ENCODE measurements around the gene LITAF.

LITAF gene

DNA sequence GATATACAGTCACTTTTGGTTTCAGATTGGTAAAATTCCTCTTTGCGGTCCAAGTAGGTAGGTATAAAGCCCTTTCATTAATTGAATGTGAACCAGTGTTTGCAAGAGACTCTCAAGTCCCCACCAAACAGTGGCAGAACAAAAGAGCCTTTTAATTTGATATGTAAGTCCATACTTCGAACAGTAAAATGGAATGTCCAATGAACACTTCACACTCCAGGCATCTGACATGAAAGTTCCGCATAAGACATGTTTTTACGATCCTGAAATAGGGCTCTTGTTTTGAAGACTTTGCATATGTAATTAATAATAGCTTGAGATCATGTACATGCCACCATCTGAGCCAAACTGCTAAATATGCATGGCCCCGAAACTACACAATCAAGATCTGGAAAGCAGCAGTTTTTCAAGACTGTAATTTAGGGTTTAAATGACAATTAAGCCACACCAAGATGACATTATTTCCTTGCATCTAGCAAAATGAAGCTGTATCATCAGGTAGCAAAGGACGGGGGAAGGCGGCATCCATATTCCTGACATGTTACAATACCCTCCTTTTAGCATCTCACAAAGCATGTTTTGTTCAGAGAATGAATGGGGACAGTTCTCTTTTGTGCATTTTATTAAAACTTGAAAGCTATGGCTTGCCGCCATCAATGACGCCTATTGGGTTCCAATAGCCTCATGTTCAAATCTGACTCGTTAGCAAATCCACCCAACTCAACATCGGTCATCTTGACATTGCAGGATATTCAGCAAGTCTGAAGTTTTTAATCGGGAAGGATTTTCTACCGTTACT, 39.4 kb downstream of the LITAF start:
- peaks cover 11% of the 10 kb centered on the region for H3K9me3 Mint-ChIP-seq
- H3K27me3 Mint-ChIP-seq (ENCODE audit: low read depth): no peaks in the 10 kb centered on the region
- no peak overlapping the region for H3K27ac Mint-ChIP-seq
- H3K4me1 Mint-ChIP-seq: peaks cover 28% of the 10 kb centered on the region
- H3K36me3 Mint-ChIP-seq (ENCODE audit: low read depth): peaks cover 48% of the 10 kb centered on the region
- TF ChIP-seq, protein P1, sequence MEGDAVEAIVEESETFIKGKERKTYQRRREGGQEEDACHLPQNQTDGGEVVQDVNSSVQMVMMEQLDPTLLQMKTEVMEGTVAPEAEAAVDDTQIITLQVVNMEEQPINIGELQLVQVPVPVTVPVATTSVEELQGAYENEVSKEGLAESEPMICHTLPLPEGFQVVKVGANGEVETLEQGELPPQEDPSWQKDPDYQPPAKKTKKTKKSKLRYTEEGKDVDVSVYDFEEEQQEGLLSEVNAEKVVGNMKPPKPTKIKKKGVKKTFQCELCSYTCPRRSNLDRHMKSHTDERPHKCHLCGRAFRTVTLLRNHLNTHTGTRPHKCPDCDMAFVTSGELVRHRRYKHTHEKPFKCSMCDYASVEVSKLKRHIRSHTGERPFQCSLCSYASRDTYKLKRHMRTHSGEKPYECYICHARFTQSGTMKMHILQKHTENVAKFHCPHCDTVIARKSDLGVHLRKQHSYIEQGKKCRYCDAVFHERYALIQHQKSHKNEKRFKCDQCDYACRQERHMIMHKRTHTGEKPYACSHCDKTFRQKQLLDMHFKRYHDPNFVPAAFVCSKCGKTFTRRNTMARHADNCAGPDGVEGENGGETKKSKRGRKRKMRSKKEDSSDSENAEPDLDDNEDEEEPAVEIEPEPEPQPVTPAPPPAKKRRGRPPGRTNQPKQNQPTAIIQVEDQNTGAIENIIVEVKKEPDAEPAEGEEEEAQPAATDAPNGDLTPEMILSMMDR (IDR thresholded peaks at IDR 0.05; ENCODE audit: unreplicated experiment in 3 of 3): no peak
- no peak overlapping the region for H3K4me3 Mint-ChIP-seq

DNA sequence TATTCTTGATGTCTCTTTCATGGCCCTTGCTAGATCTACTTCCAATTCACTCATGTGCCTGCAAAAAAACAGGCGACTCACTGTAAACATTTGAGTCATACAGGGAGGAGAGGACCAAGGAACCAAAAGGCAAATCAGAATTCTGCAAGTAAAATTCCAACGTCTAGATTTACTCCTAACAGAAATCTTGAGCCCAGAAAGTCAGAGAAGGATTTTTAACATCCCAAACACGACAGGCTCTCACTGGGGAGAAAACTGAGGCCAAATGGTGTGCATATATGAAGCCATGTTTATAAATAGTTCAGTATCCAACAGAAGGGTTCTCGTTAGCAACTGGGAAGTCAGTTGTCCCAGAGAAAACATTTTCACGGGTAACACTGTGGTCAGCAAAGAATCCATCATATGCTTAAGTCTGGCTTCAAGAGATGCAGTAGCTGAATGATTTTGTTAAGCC, 40.1 kb downstream of the LITAF start:
- peaks cover 46% of the 10 kb centered on the region for H3K36me3 Mint-ChIP-seq (ENCODE audit: low read depth)
- TF ChIP-seq, protein P1 (IDR thresholded peaks at IDR 0.05; ENCODE audit: unreplicated experiment in 3 of 3): no peak
- no peak overlapping the region for H3K27ac Mint-ChIP-seq
- no peaks in the 10 kb centered on the region for H3K27me3 Mint-ChIP-seq (ENCODE audit: low read depth)
- no peak overlapping the region for H3K4me3 Mint-ChIP-seq
- peaks cover 11% of the 10 kb centered on the region for H3K9me3 Mint-ChIP-seq
- H3K4me1 Mint-ChIP-seq: peaks cover 30% of the 10 kb centered on the region

DNA sequence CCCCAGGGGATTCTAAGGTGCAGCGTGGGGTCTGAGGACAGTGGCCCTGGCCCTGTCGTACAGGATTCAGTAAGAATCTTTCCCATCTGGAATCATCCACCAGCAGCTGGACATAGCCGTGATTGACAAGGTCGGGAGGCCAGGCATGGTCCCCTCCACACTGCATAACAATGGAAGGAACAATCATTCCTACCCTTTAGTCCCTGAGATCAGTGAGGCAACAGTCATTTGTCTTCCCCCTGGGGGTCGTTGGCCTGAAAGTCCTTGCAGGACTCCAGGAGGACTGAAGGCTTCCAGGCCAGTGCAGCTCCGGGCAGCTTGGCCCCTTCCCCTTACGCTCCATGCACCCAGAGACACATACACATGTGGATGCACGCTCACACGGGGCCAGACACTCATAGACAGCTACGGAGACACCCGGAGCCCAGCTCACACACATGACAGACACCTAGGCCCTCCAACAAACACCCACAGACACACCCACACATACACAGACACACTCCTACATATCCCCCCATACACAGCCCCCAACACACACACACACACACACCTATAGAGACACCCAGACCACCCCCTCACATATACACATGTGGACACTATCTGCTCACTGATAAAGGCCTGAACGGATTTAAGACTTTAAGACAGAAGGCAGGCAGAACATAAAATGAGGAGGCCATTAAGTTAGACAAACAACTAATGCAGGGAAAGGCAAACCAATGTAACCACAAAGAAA, 42.9 kb downstream of the LITAF start:
- Mint-ChIP-seq H3K9me3 (no peaks in the 10 kb centered on the region), H3K4me1 (peaks cover 24% of the 10 kb centered on the region), H3K27me3 (ENCODE audit: low read depth) (peaks cover 1% of the 10 kb centered on the region), H3K4me3 (no peak overlapping the region), H3K27ac (peak overlapping the region in 1 of 3 experiments; percentile 14), H3K36me3 (ENCODE audit: low read depth) (peaks cover 24% of the 10 kb centered on the region)
- TF ChIP-seq, protein P1 (IDR thresholded peaks at IDR 0.05; ENCODE audit: unreplicated experiment in 3 of 3): no peak

DNA sequence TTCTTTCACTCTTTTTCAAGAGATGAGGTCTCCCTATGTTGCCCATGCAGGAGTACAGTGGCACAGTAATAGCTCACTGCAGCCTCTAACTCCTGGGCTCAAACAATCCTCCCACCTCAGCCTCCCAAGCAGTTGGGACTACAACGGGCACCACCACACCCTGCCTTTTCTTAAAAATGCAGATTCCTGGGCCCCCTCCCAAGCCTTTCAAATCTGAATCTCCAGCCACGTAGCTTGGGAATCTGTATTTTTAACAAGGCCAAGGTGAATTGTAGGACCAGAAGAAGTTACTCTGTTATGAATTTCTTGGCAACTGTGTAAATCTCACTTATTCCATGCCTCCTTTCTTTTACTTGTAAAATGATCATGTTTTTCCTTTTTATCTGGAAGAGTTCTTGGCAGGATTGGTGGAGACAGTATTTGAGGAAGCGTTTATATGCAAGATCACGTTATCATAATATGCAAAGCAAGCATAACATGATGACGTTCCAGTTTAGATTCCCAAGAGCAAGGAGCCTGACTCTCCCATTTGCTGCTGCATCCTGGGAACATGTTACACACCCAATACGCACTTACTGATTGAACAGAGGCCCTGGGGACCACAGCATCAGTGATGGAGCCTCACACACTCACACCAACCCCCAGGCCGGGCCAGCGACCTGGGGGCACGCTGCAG, 44.5 kb downstream of the LITAF start:
- TF ChIP-seq, protein P1 (IDR thresholded peaks at IDR 0.05; ENCODE audit: unreplicated experiment in 3 of 3): no peak
- Mint-ChIP-seq H3K36me3 (ENCODE audit: low read depth) (peaks cover 8% of the 10 kb centered on the region), H3K4me3 (no peak overlapping the region), H3K27ac (peak overlapping the region in 1 of 3 experiments; percentile 35), H3K4me1 (peaks cover 21% of the 10 kb centered on the region), H3K9me3 (no peaks in the 10 kb centered on the region), H3K27me3 (ENCODE audit: low read depth) (peaks cover 6% of the 10 kb centered on the region)

- peaks cover 14% of the 10 kb centered on the region for H3K4me1 Mint-ChIP-seq
- H3K27ac Mint-ChIP-seq: no peak overlapping the region
- no peaks in the 10 kb centered on the region for H3K9me3 Mint-ChIP-seq
- no peak overlapping the region for H3K4me3 Mint-ChIP-seq
- H3K36me3 Mint-ChIP-seq (ENCODE audit: low read depth): no peaks in the 10 kb centered on the region
- TF ChIP-seq, protein P1 (IDR thresholded peaks at IDR 0.05; ENCODE audit: unreplicated experiment in 3 of 3): no peak
- H3K27me3 Mint-ChIP-seq (ENCODE audit: low read depth): peaks cover 7% of the 10 kb centered on the region
These were observed 47.1 kb downstream of the LITAF start for GRCh38 chr16:11539641-11540050.

All from nephron (organoid).